Effector CD8-positive, alpha-beta T cell (primary cell): Measurements from ENCODE around the gene RMI1.
"Not testable (repeated sequence)": the region's sequence is repeated elsewhere in the genome, so short reads cannot be mapped to it uniquely, and the experiment has no call there.

Experiments used
- DNase-seq: peaks from one replicate; lab custom pipeline; 2025; lab: John Stamatoyannopoulos, UW
- total RNA-seq, 4 experiments: gene quantifications; one replicate each; lab custom pipeline; 2026; lab: John Stamatoyannopoulos, UW

The RMI1 gene
- total RNA-seq: 2.4 to 9.9 (median 7.1) reads per million in 4 experiments

- DNase-seq: peak; percentile 100
Measured at GRCh38 chr9:83980395-83981125, at the start of gene RMI1. Gene RMI1 (plus strand): TSS chr9:83980805. CDS start chr9:84000987, 20,182 bp downstream.

GRCh38 chr9:83930881-83931280 lies 49.7 kb upstream of the RMI1 start:
- DNase-seq: no peak

- DNase-seq: no peak
Measured at GRCh38 chr9:83932011-83932410, 48.6 kb upstream of the RMI1 start.

- no peak for DNase-seq
Measured at GRCh38 chr9:83932851-83933250, 47.8 kb upstream of the RMI1 start.

GRCh38 chr9:83933790-83934189 lies 46.8 kb upstream of the RMI1 start:
- DNase-seq: no peak

GRCh38 chr9:83934569-83935275 lies 45.9 kb upstream of the RMI1 start:
- DNase-seq: no peak

- no peak for DNase-seq
Measured at GRCh38 chr9:83935276-83935935, 45.2 kb upstream of the RMI1 start.

GRCh38 chr9:83936523-83936922 lies 44.1 kb upstream of the RMI1 start:
- DNase-seq: no peak

GRCh38 chr9:83937861-83938455 lies 42.6 kb upstream of the RMI1 start:
- no peak for DNase-seq

- DNase-seq: no peak
Measured at GRCh38 chr9:83940590-83941303, 39.9 kb upstream of the RMI1 start.

- not testable (repeated sequence) for DNase-seq
Measured at GRCh38 chr9:83948096-83948495, 32.5 kb upstream of the RMI1 start.

- DNase-seq: no peak
Measured at GRCh38 chr9:83956086-83956435, 24.5 kb upstream of the RMI1 start.

- DNase-seq: peak; percentile 42
Measured at GRCh38 chr9:83956436-83957247, 24.0 kb upstream of the RMI1 start.

- DNase-seq: no peak
Measured at GRCh38 chr9:83957248-83957513, 23.4 kb upstream of the RMI1 start.

GRCh38 chr9:83959061-83959460 lies 21.5 kb upstream of the RMI1 start:
- no peak for DNase-seq

- no peak for DNase-seq
Measured at GRCh38 chr9:83960991-83961390, 19.6 kb upstream of the RMI1 start.

GRCh38 chr9:83962165-83962564 lies 18.4 kb upstream of the RMI1 start:
- no peak for DNase-seq

- DNase-seq: no peak
Measured at GRCh38 chr9:83964973-83965349, 15.6 kb upstream of the RMI1 start.

GRCh38 chr9:83965350-83966208 lies 15.0 kb upstream of the RMI1 start:
- no peak for DNase-seq

GRCh38 chr9:83966209-83966582 lies 14.4 kb upstream of the RMI1 start:
- no peak for DNase-seq
